ENCODE measurements around the gene TECPR2.
A peak's percentile ranks its signal among the peaks of the same experiment; 100 is the strongest.
"Not testable (repeated sequence)": the region's sequence is repeated elsewhere in the genome, so short reads cannot be mapped to it uniquely, and the experiment has no call there.

TECPR2 gene

GRCh38 chr14:102509746-102510615 is 147.2 kb downstream of the TECPR2 start, which contains the start of gene ANKRD9:
ANKRD9 (minus strand) TSS chr14:102509776; CDS start chr14:102507889, 1,887 bp downstream.
- DNase-seq (ENCODE audit: low read depth), result peak; percentile 93

GRCh38 chr14:102510616-102511520 is 148.1 kb downstream of the TECPR2 start:
- DNase-seq (ENCODE audit: low read depth), result no peak

- DNase-seq (ENCODE audit: low read depth), result no peak
These were observed 148.8 kb downstream of the TECPR2 start for GRCh38 chr14:102511538-102511937.

GRCh38 chr14:102512793-102513300 is 150.1 kb downstream of the TECPR2 start:
- DNase-seq (ENCODE audit: low read depth), result no peak

- DNase-seq (ENCODE audit: low read depth), result no peak
These were observed 151.4 kb downstream of the TECPR2 start for GRCh38 chr14:102513899-102514772.

- DNase-seq (ENCODE audit: low read depth), result no peak
These were observed 152.4 kb downstream of the TECPR2 start for GRCh38 chr14:102514987-102515733.

GRCh38 chr14:102516531-102517391 is 154.0 kb downstream of the TECPR2 start:
- no peak for DNase-seq (ENCODE audit: low read depth)

- DNase-seq (ENCODE audit: low read depth), result no peak
These were observed 154.8 kb downstream of the TECPR2 start for GRCh38 chr14:102517392-102518062.

- DNase-seq (ENCODE audit: low read depth), result no peak
These were observed 155.4 kb downstream of the TECPR2 start for GRCh38 chr14:102518063-102518648.

- not testable (repeated sequence) for DNase-seq (ENCODE audit: low read depth)
These were observed 157.0 kb downstream of the TECPR2 start for GRCh38 chr14:102519709-102520108.

- no peak for DNase-seq (ENCODE audit: low read depth)
These were observed 160.4 kb downstream of the TECPR2 start for GRCh38 chr14:102523200-102523568.

- DNase-seq (ENCODE audit: low read depth), result no peak
These were observed 161.1 kb downstream of the TECPR2 start for GRCh38 chr14:102523569-102524450.

- peak; percentile 98 for DNase-seq (ENCODE audit: low read depth)
These were observed 161.9 kb downstream of the TECPR2 start for GRCh38 chr14:102524451-102525218.

- peak; percentile 70 for DNase-seq (ENCODE audit: low read depth)
These were observed 162.6 kb downstream of the TECPR2 start for GRCh38 chr14:102525219-102525928.

GRCh38 chr14:102525929-102526497 is 163.3 kb downstream of the TECPR2 start:
- no peak for DNase-seq (ENCODE audit: low read depth)
